ENCODE measurements around the gene OTOG. TPM values are rescaled to one million over a fixed set of nuclear protein-coding genes. Genes with fewer than 3 reads are reported as not detected.

Gene OTOG
- polyA plus RNA-seq, 1 experiment, result not detected

DNA sequence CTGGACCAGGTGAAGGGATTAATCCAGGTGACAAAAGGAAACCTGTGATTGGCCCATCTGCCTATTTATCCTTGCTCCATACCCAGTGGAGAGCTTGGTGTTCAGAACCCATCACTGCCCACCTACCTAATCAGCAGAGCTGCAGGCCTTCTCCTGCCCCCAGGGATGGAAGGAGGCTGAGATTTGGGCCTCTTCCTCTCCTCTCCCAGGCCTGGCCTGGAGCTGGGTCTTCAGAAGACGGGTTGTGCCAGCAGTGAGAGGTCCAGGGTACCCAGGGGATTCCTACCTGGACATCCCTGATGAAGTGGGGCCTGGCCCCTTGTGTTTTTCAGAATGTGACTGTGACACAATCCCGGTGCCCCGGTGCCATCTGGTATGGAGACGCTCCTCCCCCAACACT, 92.0 kb downstream of the OTOG start:
- TF ChIP-seq, protein P1, sequence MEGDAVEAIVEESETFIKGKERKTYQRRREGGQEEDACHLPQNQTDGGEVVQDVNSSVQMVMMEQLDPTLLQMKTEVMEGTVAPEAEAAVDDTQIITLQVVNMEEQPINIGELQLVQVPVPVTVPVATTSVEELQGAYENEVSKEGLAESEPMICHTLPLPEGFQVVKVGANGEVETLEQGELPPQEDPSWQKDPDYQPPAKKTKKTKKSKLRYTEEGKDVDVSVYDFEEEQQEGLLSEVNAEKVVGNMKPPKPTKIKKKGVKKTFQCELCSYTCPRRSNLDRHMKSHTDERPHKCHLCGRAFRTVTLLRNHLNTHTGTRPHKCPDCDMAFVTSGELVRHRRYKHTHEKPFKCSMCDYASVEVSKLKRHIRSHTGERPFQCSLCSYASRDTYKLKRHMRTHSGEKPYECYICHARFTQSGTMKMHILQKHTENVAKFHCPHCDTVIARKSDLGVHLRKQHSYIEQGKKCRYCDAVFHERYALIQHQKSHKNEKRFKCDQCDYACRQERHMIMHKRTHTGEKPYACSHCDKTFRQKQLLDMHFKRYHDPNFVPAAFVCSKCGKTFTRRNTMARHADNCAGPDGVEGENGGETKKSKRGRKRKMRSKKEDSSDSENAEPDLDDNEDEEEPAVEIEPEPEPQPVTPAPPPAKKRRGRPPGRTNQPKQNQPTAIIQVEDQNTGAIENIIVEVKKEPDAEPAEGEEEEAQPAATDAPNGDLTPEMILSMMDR (IDR thresholded peaks at IDR 0.05; ENCODE audit: insufficient read depth, low read depth, low read length), result no peak
- ChIA-PET CTCF (no interaction called here), POLR2A (no interaction called here)
- Histone ChIP-seq H3K4me3 (ENCODE audit: low read depth, low read length) (no peak overlapping the region), H3K27me3 (ENCODE audit: control insufficient read depth, insufficient read depth, low read length) (no peaks in the 10 kb centered on the region), H3K36me3 (ENCODE audit: control insufficient read depth, insufficient read depth, low read length) (no peaks in the 10 kb centered on the region)
- DNase-seq (ENCODE audit: low read depth), result no peak

DNA sequence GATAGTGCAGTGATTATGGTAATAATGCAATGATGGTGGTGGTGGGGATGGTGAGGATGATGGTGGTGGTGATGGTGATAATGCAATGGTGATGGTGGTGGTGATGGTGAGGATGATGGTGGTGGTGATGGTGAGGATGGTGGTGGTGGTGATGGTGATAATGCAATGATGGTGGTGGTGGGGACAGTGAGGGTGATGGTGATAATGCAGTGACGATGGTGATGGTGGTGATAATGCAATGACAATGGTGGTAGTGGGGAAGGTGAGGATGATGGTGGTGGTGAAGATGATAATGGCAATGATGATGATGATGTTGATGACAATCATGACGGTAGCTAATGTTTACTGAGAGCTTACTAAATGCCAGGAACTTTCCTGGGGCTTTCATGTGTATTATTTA, 92.7 kb downstream of the OTOG start:
- POLR2A ChIA-PET, result no interaction called here
- Histone ChIP-seq H3K27me3 (ENCODE audit: control insufficient read depth, insufficient read depth, low read length) (no peaks in the 10 kb centered on the region), H3K4me3 (ENCODE audit: low read depth, low read length) (no peak overlapping the region), H3K36me3 (ENCODE audit: control insufficient read depth, insufficient read depth, low read length) (no peaks in the 10 kb centered on the region)
- TF ChIP-seq, protein P1 (IDR thresholded peaks at IDR 0.05; ENCODE audit: insufficient read depth, low read depth, low read length), result no peak
- CTCF ChIA-PET, result no interaction called here
- DNase-seq (ENCODE audit: low read depth), result no peak

DNA sequence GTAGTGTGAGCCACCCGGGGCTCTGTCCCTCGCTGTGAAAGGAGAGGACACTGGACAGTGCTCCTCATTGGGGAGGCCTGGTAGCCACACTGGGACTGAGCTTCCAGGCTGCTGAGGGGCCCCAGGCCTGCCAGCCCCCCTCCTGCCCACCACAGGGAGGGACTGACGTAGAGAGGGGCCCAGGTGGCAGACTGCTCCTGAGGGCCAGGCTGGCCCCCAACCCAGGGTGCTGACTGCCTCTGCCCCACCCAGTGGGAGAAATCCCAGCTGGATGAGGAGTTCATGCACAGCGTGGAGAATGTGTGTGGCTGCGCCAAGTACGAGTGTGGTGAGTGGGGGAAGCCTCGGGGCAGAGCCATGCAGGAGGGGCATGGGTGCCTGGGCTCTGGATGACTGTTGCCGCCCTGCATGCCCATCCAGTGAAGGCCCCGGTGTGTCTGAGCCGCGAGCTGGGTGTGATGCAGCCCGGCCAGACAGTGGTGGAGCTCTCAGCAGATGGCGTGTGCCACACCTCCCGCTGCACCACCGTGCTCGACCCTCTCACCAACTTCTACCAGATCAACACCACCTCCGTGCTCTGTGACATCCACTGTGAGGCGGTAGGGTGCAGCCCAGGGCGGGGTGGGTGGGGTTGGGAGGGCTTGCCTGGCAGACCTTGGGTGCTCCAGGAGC, 93.6 kb downstream of the OTOG start:
- Histone ChIP-seq H3K36me3 (ENCODE audit: control insufficient read depth, insufficient read depth, low read length) (no peaks in the 10 kb centered on the region), H3K27me3 (ENCODE audit: control insufficient read depth, insufficient read depth, low read length) (no peaks in the 10 kb centered on the region), H3K4me3 (ENCODE audit: low read depth, low read length) (no peak overlapping the region)
- ChIA-PET CTCF (no interaction called here), POLR2A (no interaction called here)
- TF ChIP-seq, protein P1 (IDR thresholded peaks at IDR 0.05; ENCODE audit: insufficient read depth, low read depth, low read length), result no peak
- DNase-seq (ENCODE audit: low read depth), result no peak

GRCh38 chr11:17641792-17642350, 94.8 kb downstream of the OTOG start:
- CTCF ChIA-PET, result no interaction called here
- Histone ChIP-seq H3K27me3 (ENCODE audit: control insufficient read depth, insufficient read depth, low read length) (no peaks in the 10 kb centered on the region), H3K4me3 (ENCODE audit: low read depth, low read length) (no peak overlapping the region), H3K36me3 (ENCODE audit: control insufficient read depth, insufficient read depth, low read length) (no peaks in the 10 kb centered on the region)
- TF ChIP-seq, protein P1 (IDR thresholded peaks at IDR 0.05; ENCODE audit: insufficient read depth, low read depth, low read length), result no peak
- POLR2A ChIA-PET, result no interaction called here
- no peak for DNase-seq (ENCODE audit: low read depth)

GRCh38 chr11:17642370-17642769, 95.3 kb downstream of the OTOG start:
- H3K36me3 ChIP-seq (ENCODE audit: control insufficient read depth, insufficient read depth, low read length), result no peaks in the 10 kb centered on the region
- ChIA-PET CTCF (no interaction called here), POLR2A (no interaction called here)
- DNase-seq (ENCODE audit: low read depth), result no peak
- H3K27me3 ChIP-seq (ENCODE audit: control insufficient read depth, insufficient read depth, low read length), result no peaks in the 10 kb centered on the region
- H3K4me3 ChIP-seq (ENCODE audit: low read depth, low read length), result no peak overlapping the region
- TF ChIP-seq, protein P1 (IDR thresholded peaks at IDR 0.05; ENCODE audit: insufficient read depth, low read depth, low read length), result no peak
